ENCODE measurements around the gene DTNB. TPM values are rescaled to one million over a fixed set of nuclear protein-coding genes. Genes with fewer than 3 reads are reported as not detected.

DTNB gene
- total and polyA plus RNA-seq, 2 donors (not counting 1 experiment from before 2014, with no cell fraction given), result 5.1 to 5.4 TPM

- Histone ChIP-seq H3K4me2 (ENCODE audit: extremely low read depth, insufficient read depth, low read length) (no peak overlapping the region), H3K4me3 (replicated peaks in 1 of 4; ENCODE audit: control extremely low read depth in 1 of 4, insufficient read depth in 1 of 4, low read depth in 3 of 4, low read length in 4 of 4) (no peak overlapping the region), H3K27ac (ENCODE audit: insufficient read depth, low read length) (no peak overlapping the region), H3K36me3 (ENCODE audit: control insufficient read depth, insufficient read depth, low read length) (no peaks in the 10 kb centered on the region), H3K9me3 (ENCODE audit: control insufficient read depth, insufficient read depth, low read depth, low read length) (no peaks in the 10 kb centered on the region), H3K4me1 (ENCODE audit: control insufficient read depth, extremely low read depth, insufficient read depth, low read length) (no peaks in the 10 kb centered on the region), H4K20me1 (ENCODE audit: control insufficient read depth, extremely low read depth, insufficient read depth, low read length) (no peaks in the 10 kb centered on the region), H3K27me3 (ENCODE audit: control insufficient read depth, insufficient read depth, low read length) (no peaks in the 10 kb centered on the region), H3K9ac (ENCODE audit: insufficient read depth, low read length) (no peak overlapping the region), H2AFZ (ENCODE audit: low read length) (no peak overlapping the region), H3K79me2 (ENCODE audit: control insufficient read depth, insufficient read depth, low read length) (no peaks in the 10 kb centered on the region)
- no peak for DNase-seq (ENCODE audit: low read depth in 2 of 2)
- no peak for TF ChIP-seq EZH2 (IDR thresholded peaks at IDR 0.05; ENCODE audit: low read length, missing control alignments)
- no peak for TF ChIP-seq CTCF (conservative IDR thresholded peaks at IDR 0.05 in 1 of 2, IDR thresholded peaks at IDR 0.05 in 1 of 2; ENCODE audit: low read depth in 1 of 2, low read length in 2 of 2)
These were observed 74.5 kb downstream of the DTNB start for GRCh38 chr2:25598911-25599310.

- H3K9me3 ChIP-seq (ENCODE audit: control insufficient read depth, insufficient read depth, low read depth, low read length), result no peaks in the 10 kb centered on the region
- no peak for DNase-seq (ENCODE audit: low read depth in 2 of 2)
- no peak overlapping the region for H3K4me2 ChIP-seq (ENCODE audit: extremely low read depth, insufficient read depth, low read length)
- no peaks in the 10 kb centered on the region for H3K79me2 ChIP-seq (ENCODE audit: control insufficient read depth, insufficient read depth, low read length)
- H3K36me3 ChIP-seq (ENCODE audit: control insufficient read depth, insufficient read depth, low read length), result no peaks in the 10 kb centered on the region
- no peak overlapping the region for H3K27ac ChIP-seq (ENCODE audit: insufficient read depth, low read length)
- TF ChIP-seq EZH2 (IDR thresholded peaks at IDR 0.05; ENCODE audit: low read length, missing control alignments), result no peak
- no peak for TF ChIP-seq CTCF (conservative IDR thresholded peaks at IDR 0.05 in 1 of 2, IDR thresholded peaks at IDR 0.05 in 1 of 2; ENCODE audit: low read depth in 1 of 2, low read length in 2 of 2)
- H3K4me1 ChIP-seq (ENCODE audit: control insufficient read depth, extremely low read depth, insufficient read depth, low read length), result no peaks in the 10 kb centered on the region
- H3K27me3 ChIP-seq (ENCODE audit: control insufficient read depth, insufficient read depth, low read length), result no peaks in the 10 kb centered on the region
- H3K9ac ChIP-seq (ENCODE audit: insufficient read depth, low read length), result no peak overlapping the region
- no peak overlapping the region for H2AFZ ChIP-seq (ENCODE audit: low read length)
- no peak overlapping the region for H3K4me3 ChIP-seq (replicated peaks in 1 of 4; ENCODE audit: control extremely low read depth in 1 of 4, insufficient read depth in 1 of 4, low read depth in 3 of 4, low read length in 4 of 4)
- H4K20me1 ChIP-seq (ENCODE audit: control insufficient read depth, extremely low read depth, insufficient read depth, low read length), result no peaks in the 10 kb centered on the region
These were observed 75.0 kb downstream of the DTNB start for GRCh38 chr2:25598332-25598731.

- no peaks in the 10 kb centered on the region for H3K79me2 ChIP-seq (ENCODE audit: control insufficient read depth, insufficient read depth, low read length)
- H3K9ac ChIP-seq (ENCODE audit: insufficient read depth, low read length), result no peak overlapping the region
- no peak for TF ChIP-seq EZH2 (IDR thresholded peaks at IDR 0.05; ENCODE audit: low read length, missing control alignments)
- TF ChIP-seq CTCF (conservative IDR thresholded peaks at IDR 0.05 in 1 of 2, IDR thresholded peaks at IDR 0.05 in 1 of 2; ENCODE audit: low read depth in 1 of 2, low read length in 2 of 2), result no peak
- H2AFZ ChIP-seq (ENCODE audit: low read length), result no peak overlapping the region
- no peak overlapping the region for H3K4me3 ChIP-seq (replicated peaks in 1 of 4; ENCODE audit: control extremely low read depth in 1 of 4, insufficient read depth in 1 of 4, low read depth in 3 of 4, low read length in 4 of 4)
- H3K4me1 ChIP-seq (ENCODE audit: control insufficient read depth, extremely low read depth, insufficient read depth, low read length), result no peaks in the 10 kb centered on the region
- DNase-seq (ENCODE audit: low read depth in 2 of 2), result no peak
- no peaks in the 10 kb centered on the region for H3K27me3 ChIP-seq (ENCODE audit: control insufficient read depth, insufficient read depth, low read length)
- no peak overlapping the region for H3K27ac ChIP-seq (ENCODE audit: insufficient read depth, low read length)
- H3K9me3 ChIP-seq (ENCODE audit: control insufficient read depth, insufficient read depth, low read depth, low read length), result no peaks in the 10 kb centered on the region
- no peaks in the 10 kb centered on the region for H4K20me1 ChIP-seq (ENCODE audit: control insufficient read depth, extremely low read depth, insufficient read depth, low read length)
- no peaks in the 10 kb centered on the region for H3K36me3 ChIP-seq (ENCODE audit: control insufficient read depth, insufficient read depth, low read length)
- no peak overlapping the region for H3K4me2 ChIP-seq (ENCODE audit: extremely low read depth, insufficient read depth, low read length)
These were observed 75.5 kb downstream of the DTNB start for GRCh38 chr2:25597881-25598280.

All from fibroblast of lung (primary cell).